ENCODE results near the gene PROSER1. TPM values are rescaled to one million over a fixed set of nuclear protein-coding genes. Genes with fewer than 3 reads are reported as not detected.

PROSER1 gene
- total RNA-seq, 3 donors from 2014 or later (not counting 1 experiment from before 2014, with no cell fraction given) = 58.6 to 70.2 (median 61.7) TPM

GRCh38 chr13:38969187-38969586, 68.7 kb downstream of the PROSER1 start:
- ATAC-seq (no peak), DNase-seq (no peak)
- no peak overlapping the region for H3K4me3 Mint-ChIP-seq
- no peaks in the 10 kb centered on the region for H3K36me3 ChIP-seq (ENCODE audit: control insufficient read depth, insufficient read depth, low read length)
- H3K4me1 Mint-ChIP-seq = no peaks in the 10 kb centered on the region
- no peaks in the 10 kb centered on the region for H3K9me3 Mint-ChIP-seq
- H3K27me3 ChIP-seq (ENCODE audit: control insufficient read depth, insufficient read depth, low read length) = no peaks in the 10 kb centered on the region
- H3K27ac Mint-ChIP-seq = no peak overlapping the region
- H3K36me3 Mint-ChIP-seq = no peaks in the 10 kb centered on the region
- H3K27me3 Mint-ChIP-seq (ENCODE audit: low read depth in 2 of 2) = peaks cover 0 to 6% of the 10 kb centered on the region in 2 donors
- TF ChIP-seq CTCF (IDR thresholded peaks at IDR 0.05) = no peak
- no peak overlapping the region for H3K4me3 ChIP-seq (ENCODE audit: low read length)
- no peaks in the 10 kb centered on the region for H3K9me3 ChIP-seq (ENCODE audit: control insufficient read depth, insufficient read depth, low read length)
- 68% methylated on average over 1 of the region's 2 CpGs for WGBS (ENCODE audit: insufficient coverage)
- intact Hi-C loops (cut with micrococcal nuclease) = no loop called here
- no peaks in the 10 kb centered on the region for H3K4me1 ChIP-seq (ENCODE audit: control insufficient read depth, insufficient read depth, low read length)
- H3K27ac ChIP-seq (ENCODE audit: low read length) = no peak overlapping the region

- peaks cover 0 to 6% of the 10 kb centered on the region in 2 donors for H3K27me3 Mint-ChIP-seq (ENCODE audit: low read depth in 2 of 2)
- WGBS (ENCODE audit: insufficient coverage) = 81% methylated on average over 2 of the region's 2 CpGs
- H3K4me3 Mint-ChIP-seq = no peak overlapping the region
- H3K9me3 Mint-ChIP-seq = no peaks in the 10 kb centered on the region
- H3K36me3 ChIP-seq (ENCODE audit: control insufficient read depth, insufficient read depth, low read length) = no peaks in the 10 kb centered on the region
- DNase-seq (no peak), ATAC-seq (no peak)
- H3K36me3 Mint-ChIP-seq = no peaks in the 10 kb centered on the region
- H3K27ac ChIP-seq (ENCODE audit: low read length) = no peak overlapping the region
- intact Hi-C loops (cut with micrococcal nuclease) = no loop called here
- H3K4me1 ChIP-seq (ENCODE audit: control insufficient read depth, insufficient read depth, low read length) = no peaks in the 10 kb centered on the region
- no peak overlapping the region for H3K27ac Mint-ChIP-seq
- no peak overlapping the region for H3K4me3 ChIP-seq (ENCODE audit: low read length)
- H3K27me3 ChIP-seq (ENCODE audit: control insufficient read depth, insufficient read depth, low read length) = no peaks in the 10 kb centered on the region
- H3K9me3 ChIP-seq (ENCODE audit: control insufficient read depth, insufficient read depth, low read length) = no peaks in the 10 kb centered on the region
- H3K4me1 Mint-ChIP-seq = no peaks in the 10 kb centered on the region
- no peak for TF ChIP-seq CTCF (IDR thresholded peaks at IDR 0.05)
These were observed 70.4 kb downstream of the PROSER1 start for GRCh38 chr13:38967446-38967845.

GRCh38 chr13:38965281-38965680, 72.6 kb downstream of the PROSER1 start:
- H3K27ac ChIP-seq (ENCODE audit: low read length) = no peak overlapping the region
- no peak overlapping the region for H3K27ac Mint-ChIP-seq
- intact Hi-C loops (cut with micrococcal nuclease) = no loop called here
- H3K9me3 Mint-ChIP-seq = peaks cover 0 to 2% of the 10 kb centered on the region in 2 donors
- DNase-seq = no peak
- H3K4me3 ChIP-seq (ENCODE audit: low read length) = no peak overlapping the region
- no peaks in the 10 kb centered on the region for H3K27me3 ChIP-seq (ENCODE audit: control insufficient read depth, insufficient read depth, low read length)
- H3K36me3 ChIP-seq (ENCODE audit: control insufficient read depth, insufficient read depth, low read length) = no peaks in the 10 kb centered on the region
- no peaks in the 10 kb centered on the region for H3K4me1 Mint-ChIP-seq
- no peak for TF ChIP-seq CTCF (IDR thresholded peaks at IDR 0.05)
- H3K4me1 ChIP-seq (ENCODE audit: control insufficient read depth, insufficient read depth, low read length) = no peaks in the 10 kb centered on the region
- no peak for ATAC-seq
- H3K9me3 ChIP-seq (ENCODE audit: control insufficient read depth, insufficient read depth, low read length) = no peaks in the 10 kb centered on the region
- peaks cover 0 to 5% of the 10 kb centered on the region in 2 donors for H3K27me3 Mint-ChIP-seq (ENCODE audit: low read depth in 2 of 2)
- H3K36me3 Mint-ChIP-seq = no peaks in the 10 kb centered on the region
- H3K4me3 Mint-ChIP-seq = no peak overlapping the region
- WGBS (ENCODE audit: insufficient coverage) = 85% methylated on average over 4 of the region's 4 CpGs

- Histone ChIP-seq H3K4me1 (ENCODE audit: control insufficient read depth, insufficient read depth, low read length) (no peaks in the 10 kb centered on the region), H3K36me3 (ENCODE audit: control insufficient read depth, insufficient read depth, low read length) (no peaks in the 10 kb centered on the region), H3K4me3 (ENCODE audit: low read length) (no peak overlapping the region), H3K27me3 (ENCODE audit: control insufficient read depth, insufficient read depth, low read length) (no peaks in the 10 kb centered on the region), H3K9me3 (ENCODE audit: control insufficient read depth, insufficient read depth, low read length) (no peaks in the 10 kb centered on the region), H3K27ac (ENCODE audit: low read length) (no peak overlapping the region)
- no peak for DNase-seq
- intact Hi-C loops (cut with micrococcal nuclease) = no loop called here
- H3K27ac Mint-ChIP-seq = no peak overlapping the region
- no peaks in the 10 kb centered on the region for H3K4me1 Mint-ChIP-seq
- no peak overlapping the region for H3K4me3 Mint-ChIP-seq
- peaks cover 0 to 2% of the 10 kb centered on the region in 2 donors for H3K9me3 Mint-ChIP-seq
- H3K27me3 Mint-ChIP-seq (ENCODE audit: low read depth in 2 of 2) = peaks cover 0 to 5% of the 10 kb centered on the region in 2 donors
- H3K36me3 Mint-ChIP-seq = no peaks in the 10 kb centered on the region
- no peak for TF ChIP-seq CTCF (IDR thresholded peaks at IDR 0.05)
- ATAC-seq = no peak
These were observed 77.7 kb downstream of the PROSER1 start for GRCh38 chr13:38960175-38960574.

Data from natural killer cell (primary cell).